Cardiac muscle cell (in vitro differentiated cells and primary cell): Measurements from ENCODE around the gene NCF4. TPM values are rescaled to one million over a fixed set of nuclear protein-coding genes. Genes with fewer than 3 reads are reported as not detected.

Source experiments
- DNase-seq, 2 donors: peaks; one replicate each; pipeline versions ENCODE4 v3.0.0 to v3.0.0-alpha.2; 2010 to 2017; ENCODE audit warnings: low read depth in 1 of 2, low spot score in 1 of 2
- H3K27ac ChIP-seq: fragments of 200-600 bp; sonication (generic); 2 replicates; pipeline ENCODE4 v1.5.1; 2016
- H3K27me3 ChIP-seq: fragments of 200-600 bp; sonication (generic); 2 replicates; pipeline ENCODE4 v1.6.0; 2016; ENCODE audit warnings: control low read depth
- H3K36me3 ChIP-seq: fragments of 200-600 bp; sonication (generic); 2 replicates; pipeline ENCODE4 v1.5.1; 2016; ENCODE audit warnings: control low read depth
- H3K4me1 ChIP-seq: fragments of 200-600 bp; sonication (generic); 2 replicates; pipeline ENCODE4 v1.8.1; 2017; ENCODE audit warnings: low read depth, mild to moderate bottlenecking, mixed run types
- H3K4me3 ChIP-seq: fragments of 200-600 bp; sonication (generic); 2 replicates; pipeline ENCODE4 v1.5.1; 2016; ENCODE audit warnings: mild to moderate bottlenecking
- H3K9me3 ChIP-seq: fragments of 200-600 bp; sonication (generic); 2 replicates; pipeline ENCODE4 v1.5.1; 2017; ENCODE audit warnings: low read depth, mild to moderate bottlenecking, control low read depth
- CTCF ChIP-seq: IDR thresholded peaks from 2 replicates; pipeline ENCODE4 v1.5.1; 2012; ENCODE audit warnings: low read depth, mild to moderate bottlenecking, low read length
- polyA plus RNA-seq: library from polyadenylated mRNA; unstranded; fragments of >200 nt; fragmentation: Nextera tagmentation; extraction: Ambion mirVana; gene quantifications from 2 replicates; pipeline ENCODE4 v1.2.1, GENCODE V29; 2016
- total RNA-seq: library from RNA; depleted of rRNA; stranded (reverse); fragments of >200 nt; gene quantifications from 2 replicates; pipeline ENCODE4 v1.2.3, GENCODE V29; 2016

The NCF4 gene
- total and polyA plus RNA-seq, 2 experiments from 2014 or later: not detected

GRCh38 chr22:36862251-36863242, 1.7 kb downstream of the NCF4 start:
- H3K4me3 ChIP-seq: no peak overlapping the region
- TF ChIP-seq CTCF: no peak
- no peaks in the 10 kb centered on the region for H3K9me3 ChIP-seq
- no peaks in the 10 kb centered on the region for H3K4me1 ChIP-seq
- no peak overlapping the region for H3K27ac ChIP-seq
- no peaks in the 10 kb centered on the region for H3K36me3 ChIP-seq
- DNase-seq: no peak
- peaks cover 21% of the 10 kb centered on the region for H3K27me3 ChIP-seq

GRCh38 chr22:36863281-36863680, 2.5 kb downstream of the NCF4 start:
- no peak overlapping the region for H3K4me3 ChIP-seq
- DNase-seq: no peak
- no peak for TF ChIP-seq CTCF
- H3K36me3 ChIP-seq: no peaks in the 10 kb centered on the region
- peaks cover 13% of the 10 kb centered on the region for H3K27me3 ChIP-seq
- H3K4me1 ChIP-seq: no peaks in the 10 kb centered on the region
- H3K27ac ChIP-seq: no peak overlapping the region
- no peaks in the 10 kb centered on the region for H3K9me3 ChIP-seq

- H3K27me3 ChIP-seq: peaks cover 6% of the 10 kb centered on the region
- H3K27ac ChIP-seq: no peak overlapping the region
- H3K36me3 ChIP-seq: no peaks in the 10 kb centered on the region
- no peaks in the 10 kb centered on the region for H3K4me1 ChIP-seq
- no peak for DNase-seq
- no peak overlapping the region for H3K4me3 ChIP-seq
- no peak for TF ChIP-seq CTCF
- H3K9me3 ChIP-seq: no peaks in the 10 kb centered on the region
Observed at GRCh38 chr22:36863979-36864378, 3.2 kb downstream of the NCF4 start.

GRCh38 chr22:36864454-36865215, 3.8 kb downstream of the NCF4 start:
- no peaks in the 10 kb centered on the region for H3K36me3 ChIP-seq
- no peak for TF ChIP-seq CTCF
- no peaks in the 10 kb centered on the region for H3K9me3 ChIP-seq
- no peaks in the 10 kb centered on the region for H3K4me1 ChIP-seq
- H3K27ac ChIP-seq: no peak overlapping the region
- DNase-seq: no peak
- no peaks in the 10 kb centered on the region for H3K27me3 ChIP-seq
- no peak overlapping the region for H3K4me3 ChIP-seq

- TF ChIP-seq CTCF: no peak
- no peaks in the 10 kb centered on the region for H3K9me3 ChIP-seq
- H3K36me3 ChIP-seq: no peaks in the 10 kb centered on the region
Observed at GRCh38 chr22:36865346-36865745, 4.5 kb downstream of the NCF4 start.

More at GRCh38 chr22:36865346-36865745, 4.5 kb downstream of the NCF4 start:
- Histone ChIP-seq H3K27me3 (peaks cover 2% of the 10 kb centered on the region), H3K4me1 (no peaks in the 10 kb centered on the region), H3K27ac (no peak overlapping the region), H3K4me3 (no peak overlapping the region)
- peak; percentile 34 to 61 for DNase-seq
